Glutamatergic neuron (in vitro differentiated cells): ENCODE data around the gene DNAJC4. TPM values are rescaled to one million over a fixed set of nuclear protein-coding genes. Genes with fewer than 3 reads are reported as not detected.

ENCODE experiments used
- DNase-seq: peaks from one replicate; pipeline ENCODE4 v3.0.0; 2022
- H3K27ac Mint-ChIP-seq: one replicate; pipeline ENCODE4 v1.8.0; 2020; ENCODE audit warnings: mild to moderate bottlenecking, mixed read lengths, inconsistent platforms; ENCODE audit not compliant: unreplicated experiment
- H3K27me3 Mint-ChIP-seq: one replicate; pipeline ENCODE4 v1.8.0; 2020; ENCODE audit warnings: mild to moderate bottlenecking, moderate library complexity, mixed read lengths, inconsistent platforms; ENCODE audit not compliant: unreplicated experiment
- H3K36me3 Mint-ChIP-seq: one replicate; pipeline ENCODE4 v1.8.0; 2020; ENCODE audit warnings: mild to moderate bottlenecking, mixed read lengths, inconsistent platforms; ENCODE audit not compliant: unreplicated experiment
- H3K4me1 Mint-ChIP-seq: one replicate; pipeline ENCODE4 v1.8.0; 2020; ENCODE audit warnings: mild to moderate bottlenecking, low read depth, mixed read lengths, inconsistent platforms; ENCODE audit not compliant: unreplicated experiment
- H3K4me3 Mint-ChIP-seq: one replicate; pipeline ENCODE4 v1.8.0; 2020; ENCODE audit warnings: mild to moderate bottlenecking, mixed read lengths, inconsistent platforms; ENCODE audit not compliant: unreplicated experiment
- H3K9me3 Mint-ChIP-seq: one replicate; pipeline ENCODE4 v1.8.0; 2020; ENCODE audit warnings: mild to moderate bottlenecking, moderate library complexity, mixed read lengths, inconsistent platforms; ENCODE audit not compliant: unreplicated experiment
- total RNA-seq: library from RNA; stranded (reverse); fragmentation: NEBNext Ultra II Directional; extraction: Animal tissue kit (Norgen Biotek cat#: 25700); gene quantifications from one replicate; pipeline ENCODE4 v1.2.1, GENCODE V29; 2021; ENCODE audit not compliant: unreplicated experiment
- TF ChIP-seq, protein P1 (sequence below): fragments of 200-600 bp; sonication (generic); IDR thresholded peaks from one replicate; pipeline ENCODE4 v1.5.0; 2021; ENCODE audit not compliant: partially characterized antibody, unreplicated experiment

The DNAJC4 gene
- total RNA-seq, 1 donor from 2014 or later, result 30.5 TPM

- H3K9me3 Mint-ChIP-seq, result peaks cover 11% of the 10 kb centered on the region
- H3K27ac Mint-ChIP-seq, result no peak overlapping the region
- peaks cover 12% of the 10 kb centered on the region for H3K4me1 Mint-ChIP-seq
- TF ChIP-seq, protein P1, sequence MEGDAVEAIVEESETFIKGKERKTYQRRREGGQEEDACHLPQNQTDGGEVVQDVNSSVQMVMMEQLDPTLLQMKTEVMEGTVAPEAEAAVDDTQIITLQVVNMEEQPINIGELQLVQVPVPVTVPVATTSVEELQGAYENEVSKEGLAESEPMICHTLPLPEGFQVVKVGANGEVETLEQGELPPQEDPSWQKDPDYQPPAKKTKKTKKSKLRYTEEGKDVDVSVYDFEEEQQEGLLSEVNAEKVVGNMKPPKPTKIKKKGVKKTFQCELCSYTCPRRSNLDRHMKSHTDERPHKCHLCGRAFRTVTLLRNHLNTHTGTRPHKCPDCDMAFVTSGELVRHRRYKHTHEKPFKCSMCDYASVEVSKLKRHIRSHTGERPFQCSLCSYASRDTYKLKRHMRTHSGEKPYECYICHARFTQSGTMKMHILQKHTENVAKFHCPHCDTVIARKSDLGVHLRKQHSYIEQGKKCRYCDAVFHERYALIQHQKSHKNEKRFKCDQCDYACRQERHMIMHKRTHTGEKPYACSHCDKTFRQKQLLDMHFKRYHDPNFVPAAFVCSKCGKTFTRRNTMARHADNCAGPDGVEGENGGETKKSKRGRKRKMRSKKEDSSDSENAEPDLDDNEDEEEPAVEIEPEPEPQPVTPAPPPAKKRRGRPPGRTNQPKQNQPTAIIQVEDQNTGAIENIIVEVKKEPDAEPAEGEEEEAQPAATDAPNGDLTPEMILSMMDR, result no peak
- DNase-seq, result no peak
- H3K36me3 Mint-ChIP-seq, result no peaks in the 10 kb centered on the region
- H3K27me3 Mint-ChIP-seq, result peaks cover 8% of the 10 kb centered on the region
- peak overlapping the region; percentile 25 for H3K4me3 Mint-ChIP-seq
These were observed 18.7 kb downstream of the DNAJC4 start for GRCh38 chr11:64249038-64249437.

- peak overlapping the region; percentile 25 for H3K4me3 Mint-ChIP-seq
- H3K27me3 Mint-ChIP-seq, result peaks cover 8% of the 10 kb centered on the region
- no peak overlapping the region for H3K27ac Mint-ChIP-seq
- DNase-seq, result no peak
- peaks cover 9% of the 10 kb centered on the region for H3K9me3 Mint-ChIP-seq
- TF ChIP-seq, protein P1, result no peak
- no peaks in the 10 kb centered on the region for H3K36me3 Mint-ChIP-seq
- H3K4me1 Mint-ChIP-seq, result peaks cover 12% of the 10 kb centered on the region
These were observed 19.4 kb downstream of the DNAJC4 start for GRCh38 chr11:64249563-64250414.

DNA sequence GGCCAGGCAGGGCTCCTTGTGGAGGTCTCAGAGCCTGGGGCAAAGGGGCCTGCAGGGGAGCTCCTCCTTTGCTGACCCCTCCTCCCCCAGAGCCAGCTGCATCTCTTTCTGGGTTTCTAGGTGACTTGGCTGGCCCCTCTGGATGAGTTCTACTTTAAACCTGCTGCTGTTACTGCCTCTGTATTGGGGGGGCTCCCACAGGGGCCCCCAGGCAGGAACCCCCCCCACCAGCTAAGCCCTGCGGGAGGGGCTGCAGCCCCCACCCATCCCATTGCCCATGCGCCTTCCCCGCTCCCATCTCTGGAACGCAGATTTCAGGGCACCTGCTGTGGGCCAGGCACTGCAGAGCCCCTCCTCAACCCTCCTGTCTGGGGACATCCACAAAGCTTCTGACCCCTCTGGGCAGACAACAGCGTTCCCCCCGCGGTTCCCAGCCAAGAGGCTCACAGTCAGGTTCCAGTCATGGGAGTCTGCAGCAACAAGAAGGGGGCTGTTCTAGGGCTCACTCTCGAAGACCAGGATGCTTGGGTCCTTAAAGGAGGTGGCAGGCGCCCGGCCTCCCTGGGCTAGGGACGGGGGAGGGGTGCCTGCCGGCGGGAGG lies 20.2 kb downstream of the DNAJC4 start:
- H3K9me3 Mint-ChIP-seq, result peaks cover 9% of the 10 kb centered on the region
- DNase-seq, result no peak
- TF ChIP-seq, protein P1, result no peak
- H3K4me3 Mint-ChIP-seq, result peak overlapping the region; percentile 68
- peaks cover 11% of the 10 kb centered on the region for H3K27me3 Mint-ChIP-seq
- H3K27ac Mint-ChIP-seq, result no peak overlapping the region
- H3K4me1 Mint-ChIP-seq, result peaks cover 12% of the 10 kb centered on the region
- H3K36me3 Mint-ChIP-seq, result no peaks in the 10 kb centered on the region

GRCh38 chr11:64251016-64251752 lies 20.8 kb downstream of the DNAJC4 start, which contains the start of gene PLCB3:
Gene PLCB3 (plus strand): TSS chr11:64251530. CDS start chr11:64251650, 120 bp downstream.
- peak; percentile 79 for DNase-seq
- Mint-ChIP-seq H3K4me3 (peak within 1 kb of the TSS; percentile 92), H3K4me1 (peaks cover 12% of the 10 kb centered on the region), H3K27ac (peak within 1 kb of the TSS; percentile 66), H3K27me3 (peaks cover 11% of the 10 kb centered on the region), H3K36me3 (no peaks in the 10 kb centered on the region), H3K9me3 (peaks cover 9% of the 10 kb centered on the region)
- TF ChIP-seq, protein P1, result peak; percentile 89
